ENCODE data around the gene CREB3L2.

DNA sequence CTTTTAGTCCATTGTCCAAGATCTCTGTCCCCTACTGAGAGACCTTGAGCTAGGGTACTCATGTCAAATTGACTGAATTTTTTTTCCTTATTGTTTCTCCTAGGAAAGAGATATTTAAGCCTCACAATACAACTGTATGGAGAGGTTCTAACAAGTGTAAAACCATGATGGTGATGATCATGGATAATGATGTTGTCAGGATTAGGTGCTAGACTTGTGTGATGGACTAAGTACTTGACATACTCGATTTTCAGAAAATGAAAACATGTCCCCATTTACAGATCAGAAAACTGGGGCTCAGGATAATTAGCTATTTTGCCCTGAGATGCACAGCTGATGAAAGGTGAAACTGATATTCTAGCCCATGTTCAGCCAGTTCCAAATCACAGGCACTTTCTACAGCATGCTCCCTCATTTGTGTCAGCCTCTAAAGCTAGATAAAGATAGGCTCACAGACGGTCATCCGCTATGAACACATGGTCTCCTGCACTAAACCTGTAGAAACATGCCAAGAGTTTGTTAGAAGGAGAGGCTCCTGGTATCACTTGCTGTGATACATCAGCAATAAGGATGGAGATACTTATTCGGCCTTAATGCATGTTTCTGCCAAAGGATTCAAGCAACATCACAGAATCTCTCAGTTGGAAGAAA is 67.6 kb downstream of the CREB3L2 start:
- no peak for TF ChIP-seq RAD21 (IDR thresholded peaks at IDR 0.05; ENCODE audit: low read length)
- TF ChIP-seq ELF1 (IDR thresholded peaks at IDR 0.05), result no peak
- TF ChIP-seq CHD2 (IDR thresholded peaks at IDR 0.05; ENCODE audit: low read length, partially characterized antibody), result no peak
- TF ChIP-seq, protein P1, sequence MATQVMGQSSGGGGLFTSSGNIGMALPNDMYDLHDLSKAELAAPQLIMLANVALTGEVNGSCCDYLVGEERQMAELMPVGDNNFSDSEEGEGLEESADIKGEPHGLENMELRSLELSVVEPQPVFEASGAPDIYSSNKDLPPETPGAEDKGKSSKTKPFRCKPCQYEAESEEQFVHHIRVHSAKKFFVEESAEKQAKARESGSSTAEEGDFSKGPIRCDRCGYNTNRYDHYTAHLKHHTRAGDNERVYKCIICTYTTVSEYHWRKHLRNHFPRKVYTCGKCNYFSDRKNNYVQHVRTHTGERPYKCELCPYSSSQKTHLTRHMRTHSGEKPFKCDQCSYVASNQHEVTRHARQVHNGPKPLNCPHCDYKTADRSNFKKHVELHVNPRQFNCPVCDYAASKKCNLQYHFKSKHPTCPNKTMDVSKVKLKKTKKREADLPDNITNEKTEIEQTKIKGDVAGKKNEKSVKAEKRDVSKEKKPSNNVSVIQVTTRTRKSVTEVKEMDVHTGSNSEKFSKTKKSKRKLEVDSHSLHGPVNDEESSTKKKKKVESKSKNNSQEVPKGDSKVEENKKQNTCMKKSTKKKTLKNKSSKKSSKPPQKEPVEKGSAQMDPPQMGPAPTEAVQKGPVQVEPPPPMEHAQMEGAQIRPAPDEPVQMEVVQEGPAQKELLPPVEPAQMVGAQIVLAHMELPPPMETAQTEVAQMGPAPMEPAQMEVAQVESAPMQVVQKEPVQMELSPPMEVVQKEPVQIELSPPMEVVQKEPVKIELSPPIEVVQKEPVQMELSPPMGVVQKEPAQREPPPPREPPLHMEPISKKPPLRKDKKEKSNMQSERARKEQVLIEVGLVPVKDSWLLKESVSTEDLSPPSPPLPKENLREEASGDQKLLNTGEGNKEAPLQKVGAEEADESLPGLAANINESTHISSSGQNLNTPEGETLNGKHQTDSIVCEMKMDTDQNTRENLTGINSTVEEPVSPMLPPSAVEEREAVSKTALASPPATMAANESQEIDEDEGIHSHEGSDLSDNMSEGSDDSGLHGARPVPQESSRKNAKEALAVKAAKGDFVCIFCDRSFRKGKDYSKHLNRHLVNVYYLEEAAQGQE (IDR thresholded peaks at IDR 0.05; ENCODE audit: low read depth, low read length), result no peak
- TF ChIP-seq, protein P2, sequence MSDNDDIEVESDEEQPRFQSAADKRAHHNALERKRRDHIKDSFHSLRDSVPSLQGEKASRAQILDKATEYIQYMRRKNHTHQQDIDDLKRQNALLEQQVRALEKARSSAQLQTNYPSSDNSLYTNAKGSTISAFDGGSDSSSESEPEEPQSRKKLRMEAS (IDR thresholded peaks at IDR 0.05; ENCODE audit: low read depth), result no peak
- TF ChIP-seq, protein P3, sequence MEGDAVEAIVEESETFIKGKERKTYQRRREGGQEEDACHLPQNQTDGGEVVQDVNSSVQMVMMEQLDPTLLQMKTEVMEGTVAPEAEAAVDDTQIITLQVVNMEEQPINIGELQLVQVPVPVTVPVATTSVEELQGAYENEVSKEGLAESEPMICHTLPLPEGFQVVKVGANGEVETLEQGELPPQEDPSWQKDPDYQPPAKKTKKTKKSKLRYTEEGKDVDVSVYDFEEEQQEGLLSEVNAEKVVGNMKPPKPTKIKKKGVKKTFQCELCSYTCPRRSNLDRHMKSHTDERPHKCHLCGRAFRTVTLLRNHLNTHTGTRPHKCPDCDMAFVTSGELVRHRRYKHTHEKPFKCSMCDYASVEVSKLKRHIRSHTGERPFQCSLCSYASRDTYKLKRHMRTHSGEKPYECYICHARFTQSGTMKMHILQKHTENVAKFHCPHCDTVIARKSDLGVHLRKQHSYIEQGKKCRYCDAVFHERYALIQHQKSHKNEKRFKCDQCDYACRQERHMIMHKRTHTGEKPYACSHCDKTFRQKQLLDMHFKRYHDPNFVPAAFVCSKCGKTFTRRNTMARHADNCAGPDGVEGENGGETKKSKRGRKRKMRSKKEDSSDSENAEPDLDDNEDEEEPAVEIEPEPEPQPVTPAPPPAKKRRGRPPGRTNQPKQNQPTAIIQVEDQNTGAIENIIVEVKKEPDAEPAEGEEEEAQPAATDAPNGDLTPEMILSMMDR (IDR thresholded peaks at IDR 0.05), result no peak
- no peak for TF ChIP-seq TAF1 (IDR thresholded peaks at IDR 0.05; ENCODE audit: borderline replicate concordance, low read depth, low read length)
- TF ChIP-seq EZH2phosphoT487 (IDR thresholded peaks at IDR 0.05; ENCODE audit: borderline replicate concordance, low read depth), result no peak
- no peak for TF ChIP-seq FOXM1 (IDR thresholded peaks at IDR 0.05; ENCODE audit: low read depth)
- no peak for TF ChIP-seq POLR2AphosphoS5 (IDR thresholded peaks at IDR 0.05; ENCODE audit: low read depth, low read length)
- no peak for TF ChIP-seq NRF1 (IDR thresholded peaks at IDR 0.05; ENCODE audit: low read depth, low read length)
- TF ChIP-seq MXI1 (IDR thresholded peaks at IDR 0.05; ENCODE audit: low read depth, low read length), result no peak
- TF ChIP-seq JUND (IDR thresholded peaks at IDR 0.05), result no peak
- no peak for TF ChIP-seq EP300 (IDR thresholded peaks at IDR 0.05; ENCODE audit: borderline replicate concordance in 1 of 2, low read depth in 1 of 2, low read length in 1 of 2)

Measured in SK-N-SH (cell line).